ENCODE results near the gene SULT1E1.

DNA sequence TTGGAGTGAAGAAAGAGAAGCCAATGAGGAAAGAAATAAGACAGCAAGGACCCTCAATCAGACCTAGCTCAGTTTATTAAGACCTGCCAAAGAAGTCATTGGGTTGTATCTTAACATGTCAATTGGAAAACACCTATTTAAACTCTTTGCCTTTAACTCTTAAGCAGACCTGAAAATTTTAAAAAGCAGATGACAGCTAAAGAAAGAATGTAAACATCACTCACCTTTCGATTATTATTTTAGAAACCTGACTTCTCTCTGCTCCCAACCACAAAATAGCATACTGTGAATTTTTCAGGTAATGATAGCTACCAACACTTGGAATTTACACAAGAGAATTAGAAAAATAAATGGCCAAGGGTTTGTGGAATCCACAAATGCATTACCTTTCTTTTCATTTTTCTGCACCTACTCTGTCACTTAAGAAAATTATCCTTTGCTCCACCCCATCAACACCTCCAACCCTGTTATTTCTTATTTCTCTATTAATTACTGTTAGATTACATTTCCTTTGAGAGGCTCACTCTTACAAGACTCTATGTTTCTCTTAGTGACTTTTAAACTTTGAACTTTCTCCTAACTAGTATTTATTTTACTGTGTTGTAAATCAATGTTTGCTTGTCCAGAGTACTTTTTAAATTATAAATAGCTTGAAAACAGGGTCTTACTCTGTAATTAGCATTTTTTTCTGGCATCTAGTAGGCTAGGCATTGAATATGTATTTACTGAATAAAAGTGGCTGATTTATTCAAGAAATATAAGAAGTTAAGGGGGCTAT is 765 bp upstream of the SULT1E1 start:
- TF ChIP-seq, protein P1, sequence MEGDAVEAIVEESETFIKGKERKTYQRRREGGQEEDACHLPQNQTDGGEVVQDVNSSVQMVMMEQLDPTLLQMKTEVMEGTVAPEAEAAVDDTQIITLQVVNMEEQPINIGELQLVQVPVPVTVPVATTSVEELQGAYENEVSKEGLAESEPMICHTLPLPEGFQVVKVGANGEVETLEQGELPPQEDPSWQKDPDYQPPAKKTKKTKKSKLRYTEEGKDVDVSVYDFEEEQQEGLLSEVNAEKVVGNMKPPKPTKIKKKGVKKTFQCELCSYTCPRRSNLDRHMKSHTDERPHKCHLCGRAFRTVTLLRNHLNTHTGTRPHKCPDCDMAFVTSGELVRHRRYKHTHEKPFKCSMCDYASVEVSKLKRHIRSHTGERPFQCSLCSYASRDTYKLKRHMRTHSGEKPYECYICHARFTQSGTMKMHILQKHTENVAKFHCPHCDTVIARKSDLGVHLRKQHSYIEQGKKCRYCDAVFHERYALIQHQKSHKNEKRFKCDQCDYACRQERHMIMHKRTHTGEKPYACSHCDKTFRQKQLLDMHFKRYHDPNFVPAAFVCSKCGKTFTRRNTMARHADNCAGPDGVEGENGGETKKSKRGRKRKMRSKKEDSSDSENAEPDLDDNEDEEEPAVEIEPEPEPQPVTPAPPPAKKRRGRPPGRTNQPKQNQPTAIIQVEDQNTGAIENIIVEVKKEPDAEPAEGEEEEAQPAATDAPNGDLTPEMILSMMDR (IDR thresholded peaks at IDR 0.05) = no peak
- TF ChIP-seq ZNF416 (CRISPR knock-in tag; IDR thresholded peaks at IDR 0.05) (no peak), ZNF512 (CRISPR knock-in tag; IDR thresholded peaks at IDR 0.05; ENCODE audit: borderline replicate concordance) (no peak), ATF3 (CRISPR knock-in tag; conservative IDR thresholded peaks at IDR 0.05) (no peak), ZSCAN18 (CRISPR knock-in tag; IDR thresholded peaks at IDR 0.05) (no peak), ATF2 (CRISPR knock-in tag; IDR thresholded peaks at IDR 0.05; ENCODE audit: borderline replicate concordance, low read depth) (no peak), TP53 (CRISPR knock-in tag; IDR thresholded peaks at IDR 0.05) (no peak), USF1 (CRISPR knock-in tag; IDR thresholded peaks at IDR 0.05) (no peak), ZNF423 (CRISPR knock-in tag; IDR thresholded peaks at IDR 0.05) (no peak), CBFB (CRISPR knock-in tag; IDR thresholded peaks at IDR 0.05; ENCODE audit: low read depth) (no peak), SOX15 (CRISPR knock-in tag; IDR thresholded peaks at IDR 0.05) (no peak)
- TF ChIP-seq, protein P2, sequence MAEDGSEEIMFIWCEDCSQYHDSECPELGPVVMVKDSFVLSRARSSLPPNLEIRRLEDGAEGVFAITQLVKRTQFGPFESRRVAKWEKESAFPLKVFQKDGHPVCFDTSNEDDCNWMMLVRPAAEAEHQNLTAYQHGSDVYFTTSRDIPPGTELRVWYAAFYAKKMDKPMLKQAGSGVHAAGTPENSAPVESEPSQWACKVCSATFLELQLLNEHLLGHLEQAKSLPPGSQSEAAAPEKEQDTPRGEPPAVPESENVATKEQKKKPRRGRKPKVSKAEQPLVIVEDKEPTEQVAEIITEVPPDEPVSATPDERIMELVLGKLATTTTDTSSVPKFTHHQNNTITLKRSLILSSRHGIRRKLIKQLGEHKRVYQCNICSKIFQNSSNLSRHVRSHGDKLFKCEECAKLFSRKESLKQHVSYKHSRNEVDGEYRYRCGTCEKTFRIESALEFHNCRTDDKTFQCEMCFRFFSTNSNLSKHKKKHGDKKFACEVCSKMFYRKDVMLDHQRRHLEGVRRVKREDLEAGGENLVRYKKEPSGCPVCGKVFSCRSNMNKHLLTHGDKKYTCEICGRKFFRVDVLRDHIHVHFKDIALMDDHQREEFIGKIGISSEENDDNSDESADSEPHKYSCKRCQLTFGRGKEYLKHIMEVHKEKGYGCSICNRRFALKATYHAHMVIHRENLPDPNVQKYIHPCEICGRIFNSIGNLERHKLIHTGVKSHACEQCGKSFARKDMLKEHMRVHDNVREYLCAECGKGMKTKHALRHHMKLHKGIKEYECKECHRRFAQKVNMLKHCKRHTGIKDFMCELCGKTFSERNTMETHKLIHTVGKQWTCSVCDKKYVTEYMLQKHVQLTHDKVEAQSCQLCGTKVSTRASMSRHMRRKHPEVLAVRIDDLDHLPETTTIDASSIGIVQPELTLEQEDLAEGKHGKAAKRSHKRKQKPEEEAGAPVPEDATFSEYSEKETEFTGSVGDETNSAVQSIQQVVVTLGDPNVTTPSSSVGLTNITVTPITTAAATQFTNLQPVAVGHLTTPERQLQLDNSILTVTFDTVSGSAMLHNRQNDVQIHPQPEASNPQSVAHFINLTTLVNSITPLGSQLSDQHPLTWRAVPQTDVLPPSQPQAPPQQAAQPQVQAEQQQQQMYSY (CRISPR knock-in tag; IDR thresholded peaks at IDR 0.05) = no peak
- TF ChIP-seq, protein P3, sequence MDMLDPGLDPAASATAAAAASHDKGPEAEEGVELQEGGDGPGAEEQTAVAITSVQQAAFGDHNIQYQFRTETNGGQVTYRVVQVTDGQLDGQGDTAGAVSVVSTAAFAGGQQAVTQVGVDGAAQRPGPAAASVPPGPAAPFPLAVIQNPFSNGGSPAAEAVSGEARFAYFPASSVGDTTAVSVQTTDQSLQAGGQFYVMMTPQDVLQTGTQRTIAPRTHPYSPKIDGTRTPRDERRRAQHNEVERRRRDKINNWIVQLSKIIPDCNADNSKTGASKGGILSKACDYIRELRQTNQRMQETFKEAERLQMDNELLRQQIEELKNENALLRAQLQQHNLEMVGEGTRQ (CRISPR knock-in tag; IDR thresholded peaks at IDR 0.05) = no peak
